ENCODE results near the gene LRP4.

LRP4 gene

DNA sequence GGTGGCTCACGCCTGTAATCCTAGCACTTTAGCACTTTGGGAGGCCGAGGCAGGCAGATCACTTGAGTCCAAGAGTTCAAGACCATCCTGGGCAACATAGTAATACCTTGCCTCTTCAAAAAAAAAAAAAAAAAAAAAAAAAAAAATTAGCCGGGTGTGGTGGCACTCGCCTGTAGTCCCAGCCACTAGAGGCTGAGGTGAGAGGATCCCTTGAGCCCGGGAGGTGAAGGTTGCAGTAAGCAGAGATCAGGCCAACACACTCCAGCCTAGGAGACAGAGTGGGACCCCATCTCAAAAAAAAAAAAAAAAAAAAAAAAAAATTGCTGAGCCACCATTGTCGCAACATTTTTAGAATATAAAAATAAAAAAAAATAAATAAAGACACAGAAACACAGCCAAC, 79.8 kb downstream of the LRP4 start:
- DNase-seq: no peak

DNA sequence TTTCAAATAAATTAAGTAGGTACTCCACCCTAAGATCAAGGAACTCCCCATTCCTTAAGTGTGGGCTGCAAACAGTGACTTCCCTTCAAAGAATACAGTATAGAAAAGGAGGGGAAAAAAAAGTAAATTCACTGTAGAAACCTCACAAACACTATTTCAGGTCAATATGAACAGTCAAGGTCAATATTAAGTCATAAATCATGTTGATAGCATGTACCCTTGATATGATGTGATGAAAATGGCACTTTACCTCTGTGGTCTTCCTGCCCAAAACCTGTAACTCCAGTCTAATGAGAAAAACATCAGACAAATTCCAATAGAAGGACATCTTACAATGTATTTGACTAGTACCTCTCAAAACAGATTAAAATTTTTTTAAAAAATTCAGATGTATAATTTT, 80.5 kb downstream of the LRP4 start:
- no peak for DNase-seq

DNA sequence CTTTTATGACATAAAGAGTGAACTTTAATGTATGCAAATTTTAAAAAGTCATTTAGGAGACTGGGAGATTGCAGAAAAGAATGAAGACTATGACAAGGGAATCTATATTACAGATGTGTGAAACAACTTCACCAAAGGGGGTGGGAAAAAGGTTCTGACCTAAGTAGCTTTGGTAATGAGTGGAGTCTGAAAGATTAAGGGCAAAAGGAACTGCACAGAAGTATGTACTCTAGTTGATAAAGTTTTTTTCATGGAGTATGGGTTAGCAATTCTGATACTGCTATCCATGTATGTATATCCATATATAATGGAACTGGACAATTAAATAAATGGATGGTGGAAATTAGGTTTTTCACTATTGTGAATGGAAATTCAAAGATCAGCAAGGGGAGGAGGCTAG, 81.5 kb downstream of the LRP4 start:
- DNase-seq: no peak

DNA sequence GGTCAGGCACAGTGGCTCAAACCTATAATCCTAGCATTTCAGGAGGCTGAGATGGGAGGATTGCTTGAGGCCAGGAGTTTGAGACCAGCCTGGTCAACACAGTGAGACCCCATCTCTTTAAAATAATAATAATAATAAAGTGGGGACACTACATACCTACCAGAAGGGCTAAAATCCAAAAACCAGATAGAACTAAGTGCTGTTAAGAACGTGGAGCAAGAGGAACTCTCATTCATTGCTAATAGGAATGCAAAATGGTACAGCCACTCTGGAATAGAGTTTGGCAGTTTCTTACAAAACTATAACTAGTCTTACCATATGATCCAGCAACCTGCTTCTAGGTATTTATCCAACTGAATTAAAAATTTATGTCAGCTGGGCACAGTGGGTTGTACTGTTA, 81.9 kb downstream of the LRP4 start:
- no peak for DNase-seq

DNA sequence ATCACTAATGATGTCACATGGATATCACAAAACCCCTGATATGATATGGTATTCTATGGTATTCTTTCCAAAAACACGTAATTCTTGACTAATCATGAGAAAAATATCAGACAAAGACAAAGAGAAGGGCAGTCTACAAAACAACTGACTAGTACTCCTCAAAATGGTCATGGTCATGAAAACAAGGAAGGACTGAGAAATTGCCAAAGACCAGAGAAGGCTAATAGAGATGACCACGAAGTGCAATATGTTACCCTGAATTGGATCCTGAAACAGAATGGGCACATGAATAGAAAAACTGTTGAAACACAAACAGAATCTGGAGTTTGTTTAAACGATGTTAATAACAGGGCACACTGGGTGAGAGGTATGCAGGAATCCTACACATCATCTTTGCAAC, 82.5 kb downstream of the LRP4 start:
- no peak for DNase-seq

DNA sequence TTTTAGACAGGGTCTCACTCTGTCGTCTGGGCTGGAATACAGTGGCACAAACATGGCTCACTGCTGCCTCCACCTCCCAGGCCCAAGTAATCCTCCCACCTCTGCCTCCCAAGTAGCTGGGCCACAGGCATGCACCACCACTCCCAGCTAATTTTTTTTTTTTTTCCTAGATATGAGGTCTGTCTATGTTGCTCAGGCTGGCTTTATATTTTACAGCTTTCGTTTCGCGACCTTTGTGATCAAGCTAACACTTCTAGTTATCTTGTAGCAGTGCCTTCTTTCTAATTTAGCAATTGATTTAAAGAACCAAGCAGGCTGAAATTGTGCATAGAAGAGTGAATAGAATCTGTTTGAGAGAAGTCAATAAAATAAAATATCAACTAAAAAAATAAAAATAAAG, 83.5 kb downstream of the LRP4 start:
- DNase-seq: no peak

DNA sequence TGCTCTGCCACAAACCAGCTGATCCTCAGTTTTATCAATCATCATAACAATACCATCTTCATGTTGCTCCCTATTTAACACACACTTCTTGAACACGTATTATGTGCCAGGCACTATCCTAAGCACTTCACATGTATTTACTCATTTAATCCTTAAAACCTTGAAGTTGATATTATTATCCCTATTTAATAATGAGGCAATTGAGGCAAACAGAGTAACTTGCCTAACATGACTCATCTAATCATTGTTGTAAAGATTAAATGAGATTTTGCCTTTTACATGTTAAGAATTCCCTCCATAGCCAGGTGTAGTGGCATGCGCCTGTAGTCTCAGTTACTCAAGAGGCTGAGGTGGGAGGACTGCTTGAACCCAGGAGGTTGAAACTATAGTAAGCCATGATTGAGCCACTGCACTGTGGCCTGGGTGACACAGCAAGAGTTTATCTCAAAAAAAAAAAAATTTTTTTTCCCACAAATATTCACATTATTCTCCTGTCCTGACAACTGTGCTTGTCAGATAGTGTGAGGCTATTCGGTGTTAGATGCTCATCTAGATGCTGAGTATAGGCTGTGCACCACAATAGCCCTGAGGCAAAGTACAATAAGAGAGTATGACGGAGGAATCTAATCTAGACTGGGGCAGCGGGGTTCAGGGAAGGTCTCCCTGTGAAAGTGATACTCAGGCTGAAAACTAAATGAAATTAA, 85.7 kb downstream of the LRP4 start:
- no peak for DNase-seq

DNA sequence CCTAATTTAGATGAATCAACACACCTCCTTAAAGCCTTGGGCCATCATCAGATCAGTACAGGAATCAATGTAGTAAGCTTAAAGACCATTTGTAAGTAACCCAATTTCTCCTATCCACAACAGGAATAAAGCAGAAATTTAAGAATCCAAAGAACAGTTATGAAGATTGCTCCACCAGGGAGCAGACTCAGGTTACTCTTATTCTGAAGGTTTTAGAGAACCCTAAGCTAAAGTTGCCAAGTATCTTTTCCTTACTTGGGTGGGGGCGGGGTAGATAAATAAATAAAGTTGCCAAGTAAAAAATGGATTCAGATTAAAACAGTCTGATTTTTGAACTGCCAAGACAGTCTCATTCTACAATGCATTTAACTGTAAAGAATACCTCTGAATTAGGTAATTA, 90.4 kb downstream of the LRP4 start:
- DNase-seq: no peak

DNA sequence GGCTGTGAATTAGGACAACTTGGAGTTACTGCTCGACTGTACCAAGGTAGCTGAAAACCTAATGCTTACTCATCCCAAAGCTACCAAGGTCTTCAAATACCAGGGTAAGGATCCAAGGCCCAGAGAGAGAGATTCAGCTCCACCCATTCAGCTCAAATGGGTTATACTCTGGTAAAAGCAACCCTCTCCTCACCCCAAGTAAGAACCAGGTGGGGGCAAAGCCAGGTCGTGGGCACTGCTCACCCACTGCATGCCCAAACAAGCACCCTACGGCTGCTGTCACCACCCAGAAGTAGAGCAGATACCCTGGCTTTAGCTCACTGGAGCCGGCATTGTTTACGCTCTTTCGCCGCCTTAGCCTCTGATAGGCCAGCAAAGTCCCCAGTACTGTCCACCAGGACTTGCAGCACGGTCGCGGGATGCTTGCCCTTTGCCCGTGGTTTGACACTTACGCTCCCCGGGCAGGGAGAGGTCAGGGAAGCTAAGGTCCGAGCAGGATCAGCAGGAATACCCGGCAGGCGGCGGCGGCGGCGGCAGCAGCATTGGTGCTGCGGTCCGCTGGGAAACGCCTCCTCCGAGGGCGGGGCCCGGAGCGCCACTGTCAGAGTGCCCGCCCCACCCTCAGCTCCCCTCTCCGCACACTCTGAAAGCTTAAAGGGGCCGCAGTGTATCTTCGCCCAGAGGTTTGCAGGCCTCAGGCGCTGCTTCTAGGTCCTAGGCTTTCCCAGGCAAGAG, 91.9 kb downstream of the LRP4 start:
- DNase-seq: peak; percentile 54

DNA sequence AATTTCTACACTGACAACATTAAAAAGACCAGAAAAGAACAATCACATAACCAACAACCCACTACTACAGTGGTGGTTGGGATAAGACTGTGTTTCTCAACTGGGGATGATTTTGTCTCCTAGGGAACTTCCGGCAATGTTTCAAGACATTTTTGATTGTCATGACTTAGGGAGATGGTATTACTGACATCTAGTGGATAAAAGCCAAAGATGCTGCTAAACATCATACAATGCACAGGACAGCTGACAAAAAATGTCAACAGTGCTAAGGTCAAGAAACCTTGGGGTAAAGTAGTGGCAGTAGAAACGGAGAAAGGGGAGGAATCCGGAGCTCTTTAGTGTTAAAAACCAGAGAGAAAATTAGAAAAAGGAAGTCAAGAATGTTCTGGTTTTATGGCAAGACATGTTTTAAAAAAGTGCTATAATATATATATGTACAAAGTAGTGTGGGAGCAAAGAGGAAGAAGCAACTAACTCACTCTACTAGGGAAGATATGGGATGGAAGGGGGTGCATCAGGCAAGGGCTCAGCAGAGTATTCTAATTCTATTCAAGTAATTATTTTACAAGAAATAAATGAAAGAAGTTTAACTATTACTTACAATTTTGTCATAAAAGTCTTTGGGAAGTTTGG, 109.4 kb downstream of the LRP4 start:
- no peak for DNase-seq
